BE2C (cell line): ENCODE measurements around the gene OR2A2.

ENCODE experiments used
- DNase-seq: peaks from one replicate; pipeline ENCODE4 v3.0.0-alpha.2; 2020
- H3K27me3 ChIP-seq: fragments of 250-450 bp; sonication (Bioruptor Pico); 2 replicates; pipeline ENCODE4 v1.5.1; 2020; ENCODE audit warnings: mild to moderate bottlenecking
- H3K36me3 ChIP-seq: fragments of 250-450 bp; sonication (Bioruptor Pico); 2 replicates; pipeline ENCODE4 v1.5.1; 2020; ENCODE audit warnings: mild to moderate bottlenecking
- H3K4me1 ChIP-seq: fragments of 250-450 bp; sonication (Bioruptor Pico); 2 replicates; pipeline ENCODE4 v1.5.1; 2020
- H3K4me3 ChIP-seq: 2 replicates; pipeline ENCODE4 v1.5.1; 2011; ENCODE audit warnings: low read depth, low read length
- H3K9me3 ChIP-seq: fragments of 250-450 bp; sonication (Bioruptor Pico); 2 replicates; pipeline ENCODE4 v1.5.1; 2020
- TF ChIP-seq, protein P1 (sequence below): IDR thresholded peaks from 2 replicates; pipeline ENCODE4 v1.5.1; 2012; ENCODE audit warnings: mild to moderate bottlenecking, low read depth, low read length

The OR2A2 gene

GRCh38 chr7:144144426-144144825 is 35.0 kb downstream of the OR2A2 start:
- Histone ChIP-seq H3K4me1 (no peaks in the 10 kb centered on the region), H3K27me3 (no peaks in the 10 kb centered on the region)

GRCh38 chr7:144148224-144148827 is 38.9 kb downstream of the OR2A2 start:
- H3K4me3 ChIP-seq, result no peak overlapping the region
- peaks cover 6% of the 10 kb centered on the region for H3K9me3 ChIP-seq
- no peaks in the 10 kb centered on the region for H3K36me3 ChIP-seq
- H3K4me1 ChIP-seq, result no peaks in the 10 kb centered on the region
- DNase-seq, result no peak
- TF ChIP-seq, protein P1, sequence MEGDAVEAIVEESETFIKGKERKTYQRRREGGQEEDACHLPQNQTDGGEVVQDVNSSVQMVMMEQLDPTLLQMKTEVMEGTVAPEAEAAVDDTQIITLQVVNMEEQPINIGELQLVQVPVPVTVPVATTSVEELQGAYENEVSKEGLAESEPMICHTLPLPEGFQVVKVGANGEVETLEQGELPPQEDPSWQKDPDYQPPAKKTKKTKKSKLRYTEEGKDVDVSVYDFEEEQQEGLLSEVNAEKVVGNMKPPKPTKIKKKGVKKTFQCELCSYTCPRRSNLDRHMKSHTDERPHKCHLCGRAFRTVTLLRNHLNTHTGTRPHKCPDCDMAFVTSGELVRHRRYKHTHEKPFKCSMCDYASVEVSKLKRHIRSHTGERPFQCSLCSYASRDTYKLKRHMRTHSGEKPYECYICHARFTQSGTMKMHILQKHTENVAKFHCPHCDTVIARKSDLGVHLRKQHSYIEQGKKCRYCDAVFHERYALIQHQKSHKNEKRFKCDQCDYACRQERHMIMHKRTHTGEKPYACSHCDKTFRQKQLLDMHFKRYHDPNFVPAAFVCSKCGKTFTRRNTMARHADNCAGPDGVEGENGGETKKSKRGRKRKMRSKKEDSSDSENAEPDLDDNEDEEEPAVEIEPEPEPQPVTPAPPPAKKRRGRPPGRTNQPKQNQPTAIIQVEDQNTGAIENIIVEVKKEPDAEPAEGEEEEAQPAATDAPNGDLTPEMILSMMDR, result no peak
- no peaks in the 10 kb centered on the region for H3K27me3 ChIP-seq

More at GRCh38 chr7:144144426-144144825, 35.0 kb downstream of the OR2A2 start:
- no peak for DNase-seq
- Histone ChIP-seq H3K4me3 (no peak overlapping the region), H3K36me3 (no peaks in the 10 kb centered on the region), H3K9me3 (peaks cover 6% of the 10 kb centered on the region)
- TF ChIP-seq, protein P1, result no peak

- Histone ChIP-seq H3K27me3 (no peaks in the 10 kb centered on the region), H3K4me1 (no peaks in the 10 kb centered on the region), H3K36me3 (no peaks in the 10 kb centered on the region), H3K9me3 (no peaks in the 10 kb centered on the region), H3K4me3 (no peak overlapping the region)
- no peak for DNase-seq
- TF ChIP-seq, protein P1, result no peak
Measured at GRCh38 chr7:144158861-144159260, 49.5 kb downstream of the OR2A2 start.
